ENCODE measurements around the gene GPATCH1.
"Not testable (repeated sequence)": the region's sequence is repeated elsewhere in the genome, so short reads cannot be mapped to it uniquely, and the experiment has no call there.

Gene GPATCH1

DNA sequence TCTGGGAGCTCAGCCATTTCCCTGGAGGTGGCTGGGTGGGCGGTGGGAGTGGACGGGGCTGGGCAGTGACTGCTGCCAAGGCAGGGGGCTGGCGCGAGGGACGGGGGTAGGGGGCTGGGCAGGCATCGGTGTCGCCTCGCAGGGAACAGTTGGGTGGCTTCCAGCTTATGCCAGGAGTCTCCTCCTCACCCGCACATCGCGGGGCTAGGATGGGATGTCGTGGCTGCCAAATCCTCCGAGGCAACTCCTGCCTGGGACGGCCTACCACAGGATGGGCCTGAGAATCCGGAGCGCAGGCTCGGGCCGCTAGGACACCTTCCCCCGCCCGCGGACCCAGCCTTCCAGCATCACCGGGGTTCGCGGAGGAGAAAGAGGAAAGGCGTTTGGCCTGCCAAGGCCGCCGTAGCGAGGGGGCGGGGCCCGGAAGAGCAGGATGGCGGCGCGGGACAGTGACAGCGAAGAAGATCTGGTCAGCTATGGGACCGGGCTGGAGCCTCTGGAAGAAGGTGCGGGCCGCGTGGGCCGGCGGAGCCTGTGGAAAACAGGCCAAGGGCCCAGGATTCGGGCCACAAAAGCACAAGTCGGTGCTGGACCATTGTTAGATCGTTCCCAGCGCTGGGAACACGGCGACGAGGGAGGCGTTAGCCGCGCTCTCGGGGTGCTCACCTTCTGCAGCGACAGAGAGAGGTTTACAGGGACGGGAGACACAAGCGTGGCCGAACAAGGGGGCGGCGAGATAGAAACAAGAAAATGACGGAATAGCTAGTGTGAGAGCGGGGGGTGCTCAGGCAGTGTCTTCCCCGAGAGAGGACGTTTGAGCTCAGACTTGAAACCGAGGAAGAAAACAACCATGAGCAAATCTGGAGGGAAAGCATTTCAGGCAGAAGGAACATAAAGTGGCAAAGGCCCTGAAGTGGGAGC is at the start of gene GPATCH1:
Gene GPATCH1, plus strand, starts transcription at position 421 of the 921 bp plus-strand sequence. Its CDS starts 13 bp downstream, at position 434.
- DNase-seq (ENCODE audit: low read depth): peak; percentile 69

DNA sequence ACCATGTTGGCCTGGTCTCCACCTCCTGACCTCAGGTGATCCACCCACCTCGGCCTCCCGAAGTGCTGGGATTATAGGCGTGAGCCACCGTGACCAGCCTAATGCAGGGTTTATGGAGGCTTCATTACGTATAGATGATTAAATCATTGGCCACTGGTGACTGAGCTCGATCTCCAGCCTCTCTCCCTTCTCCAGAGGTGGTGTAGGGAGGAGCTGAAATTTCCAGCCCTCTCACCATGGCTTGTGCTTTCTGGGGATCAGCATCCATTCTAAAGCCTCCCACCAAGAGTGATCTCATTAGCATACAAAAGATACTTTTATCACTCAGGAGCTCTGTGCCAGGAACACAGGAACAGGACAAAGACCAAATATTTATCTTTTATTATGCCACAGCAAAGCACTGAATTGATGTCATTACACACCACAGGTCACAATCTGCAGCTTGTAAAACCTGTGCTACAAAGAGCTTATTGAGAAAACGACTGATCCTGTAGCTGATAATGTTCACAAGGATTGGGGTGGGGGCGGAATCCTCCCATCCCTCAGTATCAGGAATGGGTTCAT is 48.7 kb upstream of the GPATCH1 start:
- DNase-seq (ENCODE audit: low read depth): no peak

DNA sequence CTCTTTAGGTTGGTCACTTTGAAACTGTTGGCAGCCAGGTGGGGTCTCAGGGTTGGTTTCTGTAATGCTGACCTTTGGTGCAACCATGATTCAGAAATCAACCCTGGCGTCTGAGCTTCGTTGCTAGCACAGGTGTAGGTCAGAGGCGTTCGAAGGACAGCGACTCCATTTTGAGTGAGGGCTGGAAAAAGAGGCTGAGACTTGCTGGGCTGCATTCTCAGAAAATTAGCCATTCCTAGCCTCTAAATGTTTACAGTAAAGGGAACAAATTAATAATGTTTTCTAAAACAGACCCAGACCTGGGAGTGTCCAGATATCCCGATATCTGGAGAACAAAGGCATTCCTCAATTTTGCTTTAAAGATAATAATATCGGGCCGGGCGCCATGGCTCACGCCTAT is 45.5 kb upstream of the GPATCH1 start:
- DNase-seq (ENCODE audit: low read depth): no peak

DNA sequence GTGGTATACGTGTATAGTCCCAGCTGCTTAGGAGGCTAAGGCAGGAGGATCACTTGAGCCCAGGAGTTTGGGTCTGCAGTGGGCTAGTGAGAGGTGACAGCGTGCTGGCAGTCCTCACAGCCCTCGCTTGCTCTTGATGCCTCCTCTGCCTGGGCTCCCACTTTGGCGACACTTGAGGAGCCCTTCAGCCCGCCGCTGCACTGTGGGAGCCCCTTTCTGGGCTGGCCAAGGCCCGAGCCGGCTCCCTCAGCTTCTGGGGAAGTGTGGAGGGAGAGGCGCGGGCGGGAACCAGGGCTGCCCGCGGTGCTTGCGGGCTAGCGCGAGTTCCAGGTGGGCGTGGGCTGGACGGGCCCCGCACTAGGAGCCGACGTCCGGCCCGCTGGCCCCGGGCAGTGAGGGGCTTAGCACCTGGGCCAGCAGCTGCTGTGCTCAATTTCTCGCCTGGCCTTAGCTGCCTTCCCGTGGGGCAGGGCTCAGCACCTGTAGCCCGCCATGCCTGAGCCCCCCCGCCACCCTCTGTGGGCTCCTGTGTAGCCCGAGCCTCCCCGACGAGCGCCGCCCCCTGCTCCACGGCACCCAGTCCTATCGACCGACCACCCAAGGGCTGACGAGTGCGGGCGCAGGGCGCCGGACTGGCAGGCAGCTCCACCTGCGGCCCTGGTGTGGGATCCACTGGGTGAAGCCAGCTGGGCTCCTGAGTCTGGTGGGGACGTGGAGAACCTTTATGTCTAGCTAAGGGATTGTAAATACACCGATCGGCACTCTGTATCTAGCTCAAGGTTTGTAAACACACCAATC is 44.4 kb upstream of the GPATCH1 start:
- not testable (repeated sequence) for DNase-seq (ENCODE audit: low read depth)

DNA sequence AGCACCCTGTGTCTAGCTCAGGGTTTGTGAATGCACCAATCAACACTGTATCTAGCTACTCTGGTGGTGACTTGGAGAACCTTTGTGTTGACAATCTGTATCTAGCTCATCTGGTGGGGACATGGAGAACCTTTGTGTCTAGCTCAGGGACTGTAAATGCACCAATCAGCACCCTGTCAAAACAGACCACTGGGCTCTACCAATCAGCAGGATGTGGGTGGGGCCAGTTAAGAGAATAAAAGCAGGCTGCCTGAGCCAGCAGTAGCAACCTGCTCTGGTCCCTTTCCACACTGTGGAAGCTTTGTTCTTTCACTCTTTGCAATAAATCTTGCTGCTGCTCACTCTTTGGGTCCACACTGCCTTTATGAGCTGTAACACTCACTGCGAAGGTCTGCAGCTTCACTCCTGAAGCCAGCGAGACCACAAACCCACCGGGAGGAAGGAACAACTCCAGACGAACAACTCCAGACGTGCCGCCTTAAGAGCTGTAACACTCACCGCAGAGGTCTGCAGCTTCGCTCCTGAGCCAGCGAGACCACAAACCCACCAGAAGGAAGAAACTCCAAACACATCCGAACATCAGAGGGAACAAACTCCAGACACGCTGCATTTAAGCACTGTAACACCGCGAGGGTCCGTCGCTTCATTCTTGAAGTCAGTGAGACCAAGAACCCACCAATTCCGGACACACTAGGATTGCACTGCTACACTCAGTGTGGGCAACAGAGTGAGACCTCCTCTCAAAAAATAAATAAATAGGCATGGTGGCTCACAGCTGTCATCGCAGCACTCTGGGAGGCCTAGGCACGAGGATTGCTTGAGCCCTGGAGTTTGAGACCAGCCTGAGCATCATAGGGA is 43.6 kb upstream of the GPATCH1 start:
- peak; percentile 5 for DNase-seq (ENCODE audit: low read depth)

DNA sequence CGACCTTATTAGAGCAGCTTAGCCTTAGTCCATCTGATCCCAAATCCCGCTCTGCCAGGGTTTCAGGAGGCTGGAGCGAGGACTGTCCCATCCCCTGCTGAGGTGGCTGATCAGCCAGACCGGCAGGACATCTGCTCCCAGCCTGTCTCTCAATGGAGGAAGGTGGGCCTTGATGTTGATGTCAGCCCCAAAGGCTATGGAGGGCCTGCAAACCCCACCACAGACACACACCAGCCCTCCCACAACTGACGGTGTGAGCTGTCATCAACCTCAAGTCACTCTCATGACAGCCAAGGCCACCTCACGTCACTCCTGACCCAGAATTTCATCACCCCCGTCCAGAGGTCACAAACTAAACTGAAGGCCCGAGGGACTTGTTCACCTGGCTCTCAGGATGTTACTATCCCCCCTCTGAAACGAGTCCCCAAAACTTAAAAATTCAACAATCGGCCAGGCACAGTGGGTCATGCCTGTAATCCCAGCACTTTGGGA is 41.8 kb upstream of the GPATCH1 start:
- no peak for DNase-seq (ENCODE audit: low read depth)

DNA sequence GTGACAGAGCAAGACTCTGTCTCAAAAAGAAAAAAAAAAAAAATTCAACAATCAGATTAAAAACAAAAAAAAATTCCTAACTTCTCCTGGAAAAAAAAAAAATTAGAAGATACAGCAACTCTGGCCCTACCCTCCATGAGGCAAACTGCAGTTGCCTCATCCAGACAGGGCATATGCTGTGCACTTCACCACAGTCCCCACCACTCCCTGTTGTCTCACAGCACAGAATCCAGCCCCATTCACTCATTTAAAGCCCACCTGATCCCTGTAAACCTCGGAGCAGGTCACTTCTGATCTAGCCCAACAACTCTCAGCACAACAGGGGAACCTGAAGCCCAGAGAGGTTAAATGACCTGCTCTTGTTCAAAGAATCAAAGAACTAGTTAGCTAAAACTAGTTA is 41.2 kb upstream of the GPATCH1 start:
- no peak for DNase-seq (ENCODE audit: low read depth)

- no peak for DNase-seq (ENCODE audit: low read depth)
These were observed 39.8 kb upstream of the GPATCH1 start for GRCh38 chr19:33040994-33041827.

DNA sequence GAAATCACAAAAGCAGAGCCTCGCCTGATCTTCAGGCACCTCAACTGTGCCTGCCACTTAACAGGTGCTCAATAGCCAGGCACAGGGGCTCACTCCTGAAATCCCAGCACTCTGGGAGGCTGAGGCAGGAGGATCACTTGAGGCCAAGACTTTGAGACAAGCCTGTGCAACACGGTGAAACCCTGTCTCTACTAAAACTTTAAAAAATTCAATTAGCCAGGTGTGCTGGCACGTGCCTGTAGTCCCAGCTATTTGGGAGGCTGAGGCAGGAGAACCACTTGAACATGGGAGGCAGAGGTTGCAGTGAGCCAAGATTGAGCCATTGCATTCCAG is 39.2 kb upstream of the GPATCH1 start:
- not testable (repeated sequence) for DNase-seq (ENCODE audit: low read depth)

- no peak for DNase-seq (ENCODE audit: low read depth)
These were observed 33.6 kb upstream of the GPATCH1 start for GRCh38 chr19:33047422-33047821.

DNA sequence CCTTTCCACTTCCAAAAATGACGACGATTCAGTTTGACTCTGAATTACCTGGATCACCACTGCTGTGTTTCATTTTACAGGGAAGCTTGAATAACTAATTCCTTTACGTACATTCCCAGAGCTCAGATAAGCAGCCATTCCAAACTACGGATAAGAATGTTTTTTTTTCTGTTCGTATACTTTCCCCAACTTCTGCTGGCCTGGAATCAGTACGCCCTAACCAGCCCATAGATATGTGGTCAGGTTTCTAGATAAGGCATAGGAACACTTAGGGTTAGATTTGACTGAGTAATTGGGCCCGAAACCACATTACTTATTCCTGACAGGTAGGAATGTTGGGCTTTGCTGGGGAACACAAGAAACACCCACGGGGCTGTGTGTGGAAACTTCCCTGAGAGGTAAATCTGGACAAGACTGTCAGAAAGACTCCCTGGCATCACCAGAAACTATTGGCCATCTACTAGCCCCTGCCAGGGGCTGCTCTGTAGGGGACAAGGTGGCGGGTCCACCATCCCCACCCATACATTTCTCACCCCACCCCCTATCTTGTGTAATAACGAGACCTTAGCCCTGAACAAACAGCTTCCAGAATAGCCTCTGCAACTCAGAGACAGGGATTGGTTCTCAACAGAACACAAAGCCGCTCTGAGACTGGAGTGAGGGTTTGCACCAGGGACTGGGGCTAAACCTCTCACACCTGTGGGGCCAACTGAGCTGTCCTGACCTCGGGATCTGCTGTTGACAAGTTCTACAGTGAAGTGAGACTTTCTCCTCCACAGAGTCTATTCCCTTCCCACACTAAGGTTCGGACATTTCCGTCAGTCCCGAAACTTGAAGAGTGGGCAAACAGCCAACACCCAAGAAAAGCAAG is 31.9 kb upstream of the GPATCH1 start:
- no peak for DNase-seq (ENCODE audit: low read depth)

DNA sequence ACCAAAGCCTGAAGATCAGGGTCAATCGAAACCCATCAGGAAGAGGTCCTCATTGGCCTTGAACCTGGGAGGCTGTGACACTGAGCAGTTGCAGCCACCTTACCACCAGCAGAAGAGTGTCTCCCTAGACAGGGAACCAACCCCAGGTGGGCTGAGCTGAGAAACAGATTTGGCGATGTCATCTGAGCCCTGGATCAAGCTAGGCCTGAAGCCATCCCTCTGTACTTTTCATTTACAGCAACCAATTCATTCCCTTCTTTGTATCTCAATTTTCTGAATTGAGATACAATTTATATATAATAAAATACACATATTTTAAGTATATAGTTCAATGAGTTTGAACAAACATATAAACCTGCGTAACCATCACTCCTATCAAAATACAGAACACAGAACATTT is 30.9 kb upstream of the GPATCH1 start:
- DNase-seq (ENCODE audit: low read depth): no peak

- no peak for DNase-seq (ENCODE audit: low read depth)
These were observed 28.5 kb upstream of the GPATCH1 start for GRCh38 chr19:33052352-33052972.

GRCh38 chr19:33054623-33055022 is 26.4 kb upstream of the GPATCH1 start:
- DNase-seq (ENCODE audit: low read depth): no peak

GRCh38 chr19:33055718-33056117 is 25.3 kb upstream of the GPATCH1 start:
- no peak for DNase-seq (ENCODE audit: low read depth)

- DNase-seq (ENCODE audit: low read depth): no peak
These were observed 20.4 kb upstream of the GPATCH1 start for GRCh38 chr19:33060586-33060985.

DNA sequence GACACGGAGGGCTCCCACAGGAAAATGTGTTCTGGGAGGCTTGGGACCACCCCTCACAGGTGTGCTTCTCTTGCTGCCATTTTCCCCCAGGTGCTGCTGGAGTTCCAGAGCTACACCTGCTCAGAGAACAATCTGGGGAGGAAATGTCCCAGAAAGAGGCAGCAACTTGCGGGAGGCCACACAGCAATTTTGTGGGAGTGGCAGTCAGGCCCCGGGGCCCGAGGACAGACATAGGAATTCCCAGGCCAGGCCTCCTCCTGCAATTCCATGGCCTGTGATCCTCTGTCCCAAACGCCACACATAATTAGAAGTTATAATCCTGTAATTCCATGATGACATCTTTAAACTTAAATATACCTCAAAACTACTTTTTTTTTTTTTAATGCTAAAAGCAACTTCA is 18.1 kb upstream of the GPATCH1 start:
- DNase-seq (ENCODE audit: low read depth): no peak

GRCh38 chr19:33063356-33063752 is 17.6 kb upstream of the GPATCH1 start:
- no peak for DNase-seq (ENCODE audit: low read depth)

DNA sequence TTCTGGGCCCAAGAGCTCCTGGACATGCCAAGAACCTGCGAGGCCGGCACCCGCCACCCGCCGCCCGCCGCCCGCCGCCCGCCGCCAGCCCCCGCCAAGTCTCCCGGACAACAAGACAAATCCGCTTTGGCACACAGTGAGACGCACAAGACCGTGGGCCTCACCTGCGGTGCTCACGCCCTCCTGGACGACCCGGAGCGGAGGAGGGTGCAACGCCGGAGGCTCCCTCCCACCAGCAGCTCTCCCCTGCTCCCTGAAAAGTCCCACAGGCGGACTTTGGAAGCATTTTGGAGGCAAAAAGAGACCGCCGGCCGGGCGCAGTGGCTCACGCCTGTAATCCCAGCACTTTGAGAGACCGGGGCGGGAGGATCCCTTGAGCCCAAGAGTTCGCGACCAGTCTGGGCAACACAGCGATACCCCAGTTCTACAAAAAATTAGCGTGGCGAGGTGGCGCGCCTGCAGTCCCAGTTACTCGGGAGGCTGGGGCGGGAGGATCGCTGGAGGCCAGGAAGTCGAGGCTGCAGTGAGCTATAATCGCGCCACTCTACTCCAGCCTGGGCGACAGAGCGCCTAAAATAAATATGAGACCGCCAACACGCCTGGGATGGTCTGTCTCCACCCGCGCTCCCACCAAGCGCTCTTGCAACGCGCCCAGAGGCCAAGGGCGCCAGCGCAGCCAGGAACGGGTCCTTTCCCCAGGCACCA is 17.1 kb upstream of the GPATCH1 start:
- DNase-seq (ENCODE audit: low read depth): no peak
